ENCODE data around the gene CHN1. TPM values are rescaled to one million over a fixed set of nuclear protein-coding genes. Genes with fewer than 3 reads are reported as not detected.
A peak's percentile ranks its signal among the peaks of the same experiment; 100 is the strongest.

The CHN1 gene
- polyA plus RNA-seq, 1 donor: 8.2 TPM

DNA sequence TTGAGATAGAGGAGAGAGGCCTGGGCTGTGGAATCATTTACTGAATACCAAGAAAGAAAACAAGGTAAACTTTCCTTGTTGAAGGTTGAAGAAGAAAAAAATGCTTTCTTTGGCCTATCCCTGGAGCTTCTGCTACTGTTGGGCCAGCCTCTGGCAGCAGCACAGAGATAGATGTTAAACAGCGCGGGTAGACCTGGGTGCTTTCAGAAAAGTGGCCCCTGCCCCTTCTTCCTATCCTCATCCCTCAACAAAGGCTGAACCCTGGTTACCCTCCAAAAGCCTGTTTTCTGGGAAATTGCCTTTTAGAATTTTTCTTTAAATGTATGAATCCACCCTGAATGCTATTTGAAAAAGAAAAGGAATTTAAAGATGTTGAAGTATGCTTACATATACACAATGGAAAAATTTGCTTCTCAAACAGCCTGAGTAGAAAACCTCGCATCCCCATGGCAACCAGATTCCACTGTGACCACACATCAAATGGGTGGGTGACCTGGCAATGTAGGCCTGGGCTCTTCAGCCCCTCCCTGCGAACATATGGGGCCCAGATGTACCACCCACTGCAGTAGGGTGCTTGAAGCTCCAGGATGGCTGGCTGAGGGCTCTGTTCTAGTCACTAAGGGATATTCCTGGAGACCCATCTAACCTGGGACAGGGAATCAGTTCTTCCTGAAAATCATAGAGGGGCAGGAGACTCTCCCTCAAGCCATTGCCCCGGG is 217.5 kb downstream of the CHN1 start:
- H3K9me3 ChIP-seq (ENCODE audit: control insufficient read depth, low read depth, low read length): no peaks in the 10 kb centered on the region
- no CpG with 5 or more reads among the region's 5 CpGs for WGBS (ENCODE audit: insufficient coverage, low lambda C conversion rate)
- peak; percentile 47 to 49 for DNase-seq
- H3K27me3 ChIP-seq (ENCODE audit: control insufficient read depth, insufficient read depth, low read length): no peaks in the 10 kb centered on the region
- peak overlapping the region; percentile 49 for H3K27ac ChIP-seq (ENCODE audit: low read length)
- no peaks in the 10 kb centered on the region for H3K36me3 ChIP-seq (ENCODE audit: control insufficient read depth, insufficient read depth, low read length)
- H3K4me3 ChIP-seq (ENCODE audit: low read length): no peak overlapping the region
- no peaks in the 10 kb centered on the region for H3K4me1 ChIP-seq (ENCODE audit: control insufficient read depth, insufficient read depth, low read length)

DNA sequence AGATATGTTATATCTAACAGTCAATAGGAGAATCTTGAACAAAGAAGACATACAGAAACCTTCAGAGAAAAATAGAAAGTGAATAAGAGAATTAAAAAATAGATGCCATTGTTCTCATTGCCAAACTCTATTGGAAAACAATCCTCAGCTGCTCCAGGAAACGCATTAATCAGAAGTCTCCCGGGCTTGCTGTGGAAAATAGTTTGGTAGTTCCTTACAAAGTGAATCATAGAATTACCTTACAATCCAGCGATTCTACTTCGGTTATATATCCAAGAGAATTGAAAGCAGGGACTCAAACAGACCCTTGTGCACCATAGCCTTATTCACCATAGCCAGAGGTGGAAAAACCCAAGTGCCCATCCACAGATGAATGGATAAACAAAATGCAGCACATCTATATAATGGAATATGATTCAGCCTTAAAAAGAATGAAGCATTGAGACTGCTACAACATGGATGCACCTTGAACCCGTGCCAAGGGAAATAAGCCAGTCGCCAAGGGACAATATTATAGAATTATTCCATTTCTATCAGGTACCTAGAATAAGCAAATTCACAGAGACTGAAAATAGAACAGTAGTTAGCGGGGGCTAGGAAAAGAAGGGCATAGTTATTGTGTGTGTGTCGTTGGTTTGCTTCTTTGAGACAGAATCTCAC is 219.0 kb downstream of the CHN1 start:
- no peaks in the 10 kb centered on the region for H3K4me1 ChIP-seq (ENCODE audit: control insufficient read depth, insufficient read depth, low read length)
- H3K4me3 ChIP-seq (ENCODE audit: low read length): no peak overlapping the region

DNA sequence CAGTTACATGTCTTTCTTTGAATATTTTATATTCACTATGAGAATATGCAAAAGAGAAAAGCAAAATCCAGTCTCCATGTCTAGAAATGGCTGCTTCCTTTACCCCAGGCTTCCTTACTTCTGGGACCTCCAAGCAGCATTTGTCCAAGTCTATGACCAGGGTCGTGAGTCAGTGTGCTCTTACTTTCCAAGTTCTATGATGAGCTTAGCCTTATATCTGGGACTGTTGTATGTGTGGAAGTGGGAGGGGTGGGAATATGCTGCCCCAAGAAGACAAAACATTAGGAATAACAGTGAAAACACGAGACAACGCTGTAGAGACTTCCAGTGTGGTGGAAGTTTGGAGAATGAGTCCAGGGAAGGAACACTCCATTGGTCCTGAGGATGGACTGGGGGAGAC is 219.7 kb downstream of the CHN1 start:
- Histone ChIP-seq H3K4me3 (ENCODE audit: low read length) (no peak overlapping the region), H3K27me3 (ENCODE audit: control insufficient read depth, insufficient read depth, low read length) (no peaks in the 10 kb centered on the region), H3K27ac (ENCODE audit: low read length) (no peak overlapping the region), H3K36me3 (ENCODE audit: control insufficient read depth, insufficient read depth, low read length) (no peaks in the 10 kb centered on the region), H3K4me1 (ENCODE audit: control insufficient read depth, insufficient read depth, low read length) (no peaks in the 10 kb centered on the region), H3K9me3 (ENCODE audit: control insufficient read depth, low read depth, low read length) (no peaks in the 10 kb centered on the region)
- WGBS (ENCODE audit: insufficient coverage, low lambda C conversion rate): 100% methylated on average over 1 of the region's 3 CpGs
- DNase-seq: no peak

More for the DNA sequence above, 219.0 kb downstream of the CHN1 start:
- H3K36me3 ChIP-seq (ENCODE audit: control insufficient read depth, insufficient read depth, low read length): no peaks in the 10 kb centered on the region
- H3K9me3 ChIP-seq (ENCODE audit: control insufficient read depth, low read depth, low read length): no peaks in the 10 kb centered on the region
- no CpG with 5 or more reads among the region's 8 CpGs for WGBS (ENCODE audit: insufficient coverage, low lambda C conversion rate)
- no peak overlapping the region for H3K27ac ChIP-seq (ENCODE audit: low read length)
- H3K27me3 ChIP-seq (ENCODE audit: control insufficient read depth, insufficient read depth, low read length): no peaks in the 10 kb centered on the region
- no peak for DNase-seq

DNA sequence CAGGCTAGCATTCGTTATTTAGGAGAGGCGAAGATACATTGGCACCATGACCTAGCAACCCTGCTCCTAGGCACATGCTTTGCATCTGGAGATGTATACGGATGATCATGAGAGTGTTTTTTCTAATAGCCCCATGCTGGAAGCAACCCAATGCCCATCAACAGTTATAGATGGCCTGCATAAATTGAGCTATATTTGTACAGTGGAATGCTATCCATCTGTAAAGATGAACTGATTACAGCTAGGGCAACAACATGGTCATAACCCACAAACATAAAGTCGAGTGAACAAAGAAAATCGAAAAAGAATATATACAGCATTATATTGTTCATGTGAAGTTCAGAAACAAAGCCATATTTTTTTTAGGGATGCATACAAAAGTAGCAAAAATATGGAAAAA is 220.3 kb downstream of the CHN1 start:
- no peaks in the 10 kb centered on the region for H3K9me3 ChIP-seq (ENCODE audit: control insufficient read depth, low read depth, low read length)
- no peak for DNase-seq
- no peaks in the 10 kb centered on the region for H3K27me3 ChIP-seq (ENCODE audit: control insufficient read depth, insufficient read depth, low read length)
- H3K4me1 ChIP-seq (ENCODE audit: control insufficient read depth, insufficient read depth, low read length): no peaks in the 10 kb centered on the region
- 60% methylated on average over 1 of the region's 5 CpGs for WGBS (ENCODE audit: insufficient coverage, low lambda C conversion rate)
- H3K4me3 ChIP-seq (ENCODE audit: low read length): no peak overlapping the region
- no peaks in the 10 kb centered on the region for H3K36me3 ChIP-seq (ENCODE audit: control insufficient read depth, insufficient read depth, low read length)
- H3K27ac ChIP-seq (ENCODE audit: low read length): no peak overlapping the region

DNA sequence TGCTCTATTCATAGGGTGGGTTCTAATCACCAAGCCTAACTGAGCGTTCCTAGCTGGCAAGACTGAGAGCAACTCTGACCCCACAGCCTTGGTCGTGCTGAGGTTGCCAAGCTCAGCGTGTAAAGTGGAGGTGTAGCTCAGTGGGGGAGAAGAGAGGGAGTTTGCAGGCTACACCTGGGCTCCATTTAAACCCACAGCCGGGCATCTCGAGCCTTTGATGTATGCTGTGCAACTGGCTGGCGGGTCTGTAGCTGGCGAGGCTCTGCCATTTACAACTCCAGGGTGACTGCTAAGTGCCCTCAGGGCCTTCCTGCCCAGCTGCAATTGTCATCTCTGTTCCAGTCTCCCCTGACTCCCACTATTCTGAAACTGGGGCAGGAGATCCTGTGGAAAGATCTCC is 220.9 kb downstream of the CHN1 start:
- no peaks in the 10 kb centered on the region for H3K4me1 ChIP-seq (ENCODE audit: control insufficient read depth, insufficient read depth, low read length)
- no peak for DNase-seq
- H3K4me3 ChIP-seq (ENCODE audit: low read length): no peak overlapping the region
- no peaks in the 10 kb centered on the region for H3K36me3 ChIP-seq (ENCODE audit: control insufficient read depth, insufficient read depth, low read length)
- H3K27ac ChIP-seq (ENCODE audit: low read length): no peak overlapping the region
- no peaks in the 10 kb centered on the region for H3K9me3 ChIP-seq (ENCODE audit: control insufficient read depth, low read depth, low read length)
- no CpG with 5 or more reads among the region's 7 CpGs for WGBS (ENCODE audit: insufficient coverage, low lambda C conversion rate)
- H3K27me3 ChIP-seq (ENCODE audit: control insufficient read depth, insufficient read depth, low read length): no peaks in the 10 kb centered on the region

DNA sequence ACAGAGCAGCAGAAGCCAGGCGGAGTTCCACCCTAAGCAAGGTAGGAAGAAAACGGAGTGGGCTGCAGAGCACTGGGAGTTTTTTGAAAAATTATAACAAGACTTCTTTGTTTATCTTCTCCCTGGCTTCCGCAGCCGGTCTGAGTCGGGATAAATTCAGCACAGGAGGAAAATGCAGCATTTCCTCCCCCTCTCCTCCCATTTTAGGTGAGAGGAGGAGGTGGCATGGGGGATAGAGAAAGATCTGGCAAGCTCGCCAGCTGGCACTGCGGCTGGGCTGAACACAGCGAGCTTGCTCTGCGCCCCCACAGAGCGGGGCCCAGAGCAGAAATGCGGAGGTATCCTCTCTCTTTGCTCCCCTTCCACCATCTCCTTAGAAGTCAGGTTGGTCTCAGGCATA is 223.2 kb downstream of the CHN1 start:
- no peak overlapping the region for H3K27ac ChIP-seq (ENCODE audit: low read length)
- H3K27me3 ChIP-seq (ENCODE audit: control insufficient read depth, insufficient read depth, low read length): no peaks in the 10 kb centered on the region
- WGBS (ENCODE audit: insufficient coverage, low lambda C conversion rate): no CpG with 5 or more reads among the region's 11 CpGs
- H3K9me3 ChIP-seq (ENCODE audit: control insufficient read depth, low read depth, low read length): no peaks in the 10 kb centered on the region
- H3K4me3 ChIP-seq (ENCODE audit: low read length): no peak overlapping the region
- no peaks in the 10 kb centered on the region for H3K4me1 ChIP-seq (ENCODE audit: control insufficient read depth, insufficient read depth, low read length)
- no peaks in the 10 kb centered on the region for H3K36me3 ChIP-seq (ENCODE audit: control insufficient read depth, insufficient read depth, low read length)
- DNase-seq: no peak

DNA sequence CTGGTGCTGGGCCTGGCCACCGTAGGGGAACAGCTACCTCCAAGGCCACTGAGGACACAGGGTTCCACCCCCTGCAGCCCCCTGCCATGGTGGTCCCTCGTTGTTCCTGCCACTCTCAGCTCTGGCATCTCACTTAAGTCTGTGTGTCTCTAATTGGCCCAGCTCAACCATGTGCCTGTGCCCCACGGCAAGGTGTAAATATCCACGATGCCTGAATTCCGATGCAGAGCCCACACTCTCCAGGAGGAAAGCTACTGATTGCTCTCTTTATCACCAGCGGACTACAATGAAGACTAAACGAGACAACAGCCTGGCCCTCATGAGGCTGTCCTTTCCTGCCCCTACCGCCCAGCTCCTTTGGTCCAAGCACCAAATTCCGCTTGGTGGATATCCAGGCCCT is 223.9 kb downstream of the CHN1 start:
- DNase-seq: no peak
- no peak overlapping the region for H3K4me3 ChIP-seq (ENCODE audit: low read length)
- no peaks in the 10 kb centered on the region for H3K36me3 ChIP-seq (ENCODE audit: control insufficient read depth, insufficient read depth, low read length)
- H3K4me1 ChIP-seq (ENCODE audit: control insufficient read depth, insufficient read depth, low read length): no peaks in the 10 kb centered on the region
- H3K27me3 ChIP-seq (ENCODE audit: control insufficient read depth, insufficient read depth, low read length): no peaks in the 10 kb centered on the region
- no peak overlapping the region for H3K27ac ChIP-seq (ENCODE audit: low read length)
- WGBS (ENCODE audit: insufficient coverage, low lambda C conversion rate): 70% methylated on average over 2 of the region's 9 CpGs
- H3K9me3 ChIP-seq (ENCODE audit: control insufficient read depth, low read depth, low read length): no peaks in the 10 kb centered on the region

DNA sequence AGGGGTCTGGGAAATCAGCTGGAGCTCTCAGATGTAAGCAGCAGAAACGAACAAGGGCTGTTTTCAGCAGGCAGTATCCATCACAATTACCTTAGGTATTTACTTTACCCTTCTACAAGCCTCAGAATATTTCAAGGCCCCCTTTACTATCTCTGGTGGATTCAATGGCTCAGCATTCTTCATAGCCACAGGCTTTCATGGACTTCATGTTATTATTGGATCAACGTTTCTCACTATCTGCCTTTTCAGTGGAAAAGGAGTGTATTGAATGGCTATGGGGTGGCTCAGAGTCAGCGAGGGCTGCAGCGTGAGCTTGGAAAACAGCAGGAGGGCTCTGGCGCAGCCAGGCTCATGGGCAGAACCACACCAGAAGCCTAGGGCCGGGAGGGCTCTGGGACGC is 224.3 kb downstream of the CHN1 start:
- no peak for DNase-seq
- H3K9me3 ChIP-seq (ENCODE audit: control insufficient read depth, low read depth, low read length): no peaks in the 10 kb centered on the region
- no peaks in the 10 kb centered on the region for H3K36me3 ChIP-seq (ENCODE audit: control insufficient read depth, insufficient read depth, low read length)
- H3K27me3 ChIP-seq (ENCODE audit: control insufficient read depth, insufficient read depth, low read length): no peaks in the 10 kb centered on the region
- no peak overlapping the region for H3K4me3 ChIP-seq (ENCODE audit: low read length)
- no CpG with 5 or more reads among the region's 7 CpGs for WGBS (ENCODE audit: insufficient coverage, low lambda C conversion rate)
- no peak overlapping the region for H3K27ac ChIP-seq (ENCODE audit: low read length)
- no peaks in the 10 kb centered on the region for H3K4me1 ChIP-seq (ENCODE audit: control insufficient read depth, insufficient read depth, low read length)

DNA sequence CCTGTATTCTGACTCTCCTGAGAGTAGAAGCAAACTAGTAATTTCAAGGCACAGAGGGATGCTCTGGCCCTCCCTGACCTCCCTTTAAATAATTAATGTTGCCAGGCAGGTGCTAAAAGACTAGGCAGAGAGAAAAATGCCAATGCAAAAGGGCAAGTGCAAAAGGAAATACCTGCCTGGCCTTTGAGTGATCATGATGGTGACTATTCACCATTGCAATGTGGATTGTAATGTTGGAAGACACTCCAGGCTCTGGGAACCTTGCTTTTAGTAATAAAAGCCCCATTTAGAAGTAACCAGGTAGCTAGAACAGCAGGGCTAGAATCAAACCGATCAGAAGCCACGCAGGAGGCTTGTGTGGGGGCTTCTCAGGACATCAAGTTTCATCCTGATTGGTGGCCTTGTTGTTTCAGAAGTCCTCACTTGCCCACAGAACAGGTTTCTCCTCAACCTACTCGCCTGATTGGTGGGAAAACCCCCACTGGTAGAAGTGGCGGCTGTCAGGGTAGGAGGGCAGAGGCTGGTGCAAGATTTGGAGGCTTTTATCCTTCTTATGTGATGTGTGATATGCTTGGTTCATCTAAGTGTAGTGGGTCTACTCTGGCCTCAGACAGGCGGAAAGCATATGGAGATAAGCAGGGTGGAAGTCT is 224.9 kb downstream of the CHN1 start:
- Histone ChIP-seq H3K27ac (ENCODE audit: low read length) (no peak overlapping the region), H3K4me1 (ENCODE audit: control insufficient read depth, insufficient read depth, low read length) (no peaks in the 10 kb centered on the region), H3K4me3 (ENCODE audit: low read length) (no peak overlapping the region), H3K27me3 (ENCODE audit: control insufficient read depth, insufficient read depth, low read length) (no peaks in the 10 kb centered on the region), H3K9me3 (ENCODE audit: control insufficient read depth, low read depth, low read length) (no peaks in the 10 kb centered on the region), H3K36me3 (ENCODE audit: control insufficient read depth, insufficient read depth, low read length) (no peaks in the 10 kb centered on the region)
- no CpG with 5 or more reads among the region's 5 CpGs for WGBS (ENCODE audit: insufficient coverage, low lambda C conversion rate)
- no peak for DNase-seq

DNA sequence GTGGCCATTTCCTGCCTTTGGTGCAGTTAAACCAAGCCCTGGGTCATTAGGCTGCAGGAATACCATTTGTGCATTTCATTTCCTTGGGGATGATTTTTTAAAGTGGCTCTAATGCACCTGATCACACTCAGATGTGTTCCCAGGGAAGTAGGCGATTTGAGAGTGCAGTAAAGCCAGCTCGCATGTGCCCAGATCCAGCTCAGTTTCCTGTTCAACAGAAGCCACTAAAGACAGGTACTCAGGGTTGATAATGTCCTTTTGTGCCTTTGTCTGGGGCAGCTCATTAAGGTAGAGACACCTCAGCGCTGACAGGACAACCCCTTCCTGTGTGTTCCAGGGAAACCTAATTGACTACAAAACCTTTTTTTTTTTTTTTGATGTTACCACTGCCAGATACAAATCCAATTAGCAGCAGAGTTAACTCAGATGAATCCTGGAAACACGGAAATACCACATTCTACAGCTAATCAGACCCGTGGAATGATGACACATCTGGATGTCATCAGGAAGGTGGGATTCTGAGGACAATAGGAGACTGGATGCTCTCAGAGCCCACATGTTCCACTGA is 225.7 kb downstream of the CHN1 start:
- no CpG with 5 or more reads among the region's 5 CpGs for WGBS (ENCODE audit: insufficient coverage, low lambda C conversion rate)
- DNase-seq: no peak
- H3K27ac ChIP-seq (ENCODE audit: low read length): no peak overlapping the region

More for the DNA sequence above, 225.7 kb downstream of the CHN1 start:
- no peaks in the 10 kb centered on the region for H3K36me3 ChIP-seq (ENCODE audit: control insufficient read depth, insufficient read depth, low read length)
- no peaks in the 10 kb centered on the region for H3K4me1 ChIP-seq (ENCODE audit: control insufficient read depth, insufficient read depth, low read length)
- H3K9me3 ChIP-seq (ENCODE audit: control insufficient read depth, low read depth, low read length): no peaks in the 10 kb centered on the region
- no peak overlapping the region for H3K4me3 ChIP-seq (ENCODE audit: low read length)
- no peaks in the 10 kb centered on the region for H3K27me3 ChIP-seq (ENCODE audit: control insufficient read depth, insufficient read depth, low read length)
